ENCODE data around the gene HSD11B1.

Gene HSD11B1

GRCh38 chr1:209704584-209704983 lies at the start of gene HSD11B1:
HSD11B1 (plus strand) TSS chr1:209704846; CDS start chr1:209704943, 97 bp downstream.
- peak; percentile 92 for DNase-seq (ENCODE audit: low spot score)

DNA sequence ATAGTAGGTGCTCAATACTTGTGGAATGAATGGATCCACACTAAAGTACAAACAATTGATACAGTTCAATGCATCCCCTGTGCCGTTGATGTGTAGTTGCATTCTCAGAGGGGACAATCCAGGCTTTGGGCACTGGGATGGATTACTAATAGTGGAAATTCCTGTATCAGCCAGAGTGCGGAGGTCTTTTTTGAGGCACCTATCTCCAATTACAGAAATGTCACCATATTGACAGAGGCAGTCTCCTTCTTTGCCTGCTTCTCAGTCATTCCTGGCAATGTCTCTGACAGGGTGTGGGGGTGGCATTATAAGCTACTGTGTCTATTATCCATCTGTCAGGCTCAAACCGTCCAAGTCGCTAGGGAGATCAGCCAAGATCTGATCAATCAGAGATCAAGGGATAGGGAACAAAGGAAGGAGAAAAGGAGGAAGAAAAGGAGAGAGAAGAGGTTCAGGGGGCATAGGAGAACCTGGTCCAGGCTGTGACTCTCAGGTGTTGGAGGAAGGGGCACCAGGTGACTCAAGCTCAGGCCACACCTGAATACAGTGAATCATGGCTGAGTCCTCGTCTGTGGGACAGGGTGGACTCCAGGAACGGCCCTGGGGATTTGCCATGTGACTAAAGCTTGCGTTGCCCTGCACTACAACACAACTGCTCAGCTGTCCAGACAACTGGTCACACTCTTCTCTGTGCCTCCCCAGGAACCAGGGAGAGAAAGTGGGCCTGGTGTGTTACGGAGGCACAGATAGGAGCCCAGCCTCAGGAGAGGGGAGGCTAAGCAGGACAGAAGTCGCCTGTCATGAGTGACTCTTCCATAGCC lies 49.0 kb upstream of the HSD11B1 start:
- DNase-seq (ENCODE audit: low spot score), result no peak

GRCh38 chr1:209657140-209657879 lies 47.3 kb upstream of the HSD11B1 start:
- peak; percentile 84 for DNase-seq (ENCODE audit: low spot score)

DNA sequence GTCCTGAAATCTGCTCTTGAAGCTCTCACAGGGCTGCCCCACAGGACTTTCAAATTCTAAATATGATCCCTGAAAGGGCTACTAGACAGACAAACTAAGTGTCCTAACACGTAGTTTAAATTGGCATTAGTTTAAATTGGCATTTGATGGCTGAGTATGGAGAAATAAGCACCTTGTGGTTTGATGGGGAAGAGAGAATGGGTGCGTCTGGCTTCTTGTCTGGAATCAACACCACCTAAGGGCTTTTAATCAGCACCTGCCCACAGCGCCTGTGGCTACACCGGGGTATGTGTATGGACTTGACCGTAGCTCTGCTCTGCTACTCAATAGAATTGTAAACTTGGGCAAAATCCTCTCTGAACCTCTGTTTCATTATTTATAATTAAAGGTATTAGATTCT lies 46.7 kb upstream of the HSD11B1 start:
- no peak for DNase-seq (ENCODE audit: low spot score)

GRCh38 chr1:209659909-209660308 lies 44.7 kb upstream of the HSD11B1 start:
- DNase-seq (ENCODE audit: low spot score), result no peak

GRCh38 chr1:209661071-209661470 lies 43.6 kb upstream of the HSD11B1 start:
- DNase-seq (ENCODE audit: low spot score), result no peak

GRCh38 chr1:209662879-209663327 lies 41.7 kb upstream of the HSD11B1 start:
- no peak for DNase-seq (ENCODE audit: low spot score)

- no peak for DNase-seq (ENCODE audit: low spot score)
These were observed 37.5 kb upstream of the HSD11B1 start for GRCh38 chr1:209667103-209667502.

DNA sequence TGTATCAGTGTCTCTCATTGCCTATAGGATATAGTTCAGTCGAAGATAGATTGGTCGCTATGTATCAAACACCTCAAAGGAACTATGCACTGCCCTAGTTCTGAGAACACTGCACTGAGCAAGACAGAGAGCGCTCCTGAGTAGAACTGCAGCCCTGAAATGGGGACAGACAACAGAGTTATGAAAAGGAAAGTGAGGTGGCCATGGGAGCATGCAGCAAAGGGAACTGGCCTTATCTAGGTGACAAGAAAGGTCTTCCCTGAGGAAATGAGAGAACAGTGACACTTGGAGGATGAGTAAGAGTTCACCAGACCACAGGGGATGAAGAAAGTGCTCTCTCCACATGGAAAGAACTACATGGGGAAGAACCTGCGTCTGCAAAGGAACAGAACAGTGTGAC lies 36.9 kb upstream of the HSD11B1 start:
- no peak for DNase-seq (ENCODE audit: low spot score)

GRCh38 chr1:209670441-209671082 lies 34.1 kb upstream of the HSD11B1 start:
- DNase-seq (ENCODE audit: low spot score), result no peak

- no peak for DNase-seq (ENCODE audit: low spot score)
These were observed 31.7 kb upstream of the HSD11B1 start for GRCh38 chr1:209672705-209673630.

DNA sequence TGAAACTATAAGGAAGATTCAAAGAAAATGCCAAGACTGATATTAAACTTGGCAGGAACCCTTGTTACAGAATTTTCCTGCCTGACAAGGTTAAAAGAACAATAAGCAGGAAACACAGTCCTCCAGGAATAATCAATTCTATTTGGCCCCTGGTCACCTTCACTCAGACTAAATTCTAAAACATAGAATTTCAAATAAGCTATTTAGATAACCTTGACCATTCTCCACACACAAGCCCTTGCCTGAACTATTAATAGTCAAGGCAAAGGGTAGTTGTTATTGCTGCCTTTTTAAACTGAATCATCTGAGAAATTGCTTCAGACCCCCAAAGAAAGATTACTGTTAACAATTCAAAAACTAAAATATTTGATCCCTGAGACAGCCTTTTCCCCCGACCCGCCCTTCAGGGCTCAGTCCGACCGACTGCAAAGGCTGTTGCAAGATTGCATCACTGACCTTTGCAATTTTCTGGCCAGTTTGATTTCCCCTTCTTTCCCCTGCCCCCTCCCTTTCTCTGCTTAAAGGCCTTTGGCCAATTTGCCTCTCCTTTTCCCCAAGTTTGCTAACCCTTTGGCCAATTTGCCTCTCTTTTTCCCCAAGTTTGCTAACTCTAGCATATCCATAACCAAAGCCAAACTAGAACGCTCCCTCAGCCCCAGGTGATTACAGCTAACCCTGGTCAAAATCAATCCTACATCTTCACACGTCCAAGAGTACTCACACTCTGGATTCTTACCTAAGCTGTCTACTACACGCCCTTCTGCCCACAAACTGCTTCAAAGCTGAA lies 30.8 kb upstream of the HSD11B1 start:
- DNase-seq (ENCODE audit: low spot score), result no peak

GRCh38 chr1:209674957-209675564 lies 29.6 kb upstream of the HSD11B1 start, which contains the start of gene G0S2:
G0S2 (plus strand) TSS chr1:209675412; CDS start chr1:209675685, 273 bp downstream.
- peak; percentile 69 for DNase-seq (ENCODE audit: low spot score)

DNA sequence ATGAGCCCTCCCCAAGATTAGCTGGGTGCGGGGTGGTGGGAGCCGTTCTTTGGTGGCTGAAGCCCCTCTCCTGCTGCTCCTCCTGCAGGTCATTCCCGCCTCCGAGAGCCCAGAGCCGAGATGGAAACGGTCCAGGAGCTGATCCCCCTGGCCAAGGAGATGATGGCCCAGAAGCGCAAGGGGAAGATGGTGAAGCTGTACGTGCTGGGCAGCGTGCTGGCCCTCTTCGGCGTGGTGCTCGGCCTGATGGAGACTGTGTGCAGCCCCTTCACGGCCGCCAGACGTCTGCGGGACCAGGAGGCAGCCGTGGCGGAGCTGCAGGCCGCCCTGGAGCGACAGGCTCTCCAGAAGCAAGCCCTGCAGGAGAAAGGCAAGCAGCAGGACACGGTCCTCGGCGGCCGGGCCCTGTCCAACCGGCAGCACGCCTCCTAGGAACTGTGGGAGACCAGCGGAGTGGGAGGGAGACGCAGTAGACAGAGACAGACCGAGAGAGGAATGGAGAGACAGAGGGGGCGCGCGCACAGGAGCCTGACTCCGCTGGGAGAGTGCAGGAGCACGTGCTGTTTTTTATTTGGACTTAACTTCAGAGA lies 29.0 kb upstream of the HSD11B1 start:
- peak; percentile 58 for DNase-seq (ENCODE audit: low spot score)

GRCh38 chr1:209678981-209679539 lies 25.6 kb upstream of the HSD11B1 start:
- no peak for DNase-seq (ENCODE audit: low spot score)

GRCh38 chr1:209685821-209686220 lies 18.8 kb upstream of the HSD11B1 start:
- DNase-seq (ENCODE audit: low spot score), result no peak

GRCh38 chr1:209686322-209686721 lies 18.3 kb upstream of the HSD11B1 start:
- DNase-seq (ENCODE audit: low spot score), result no peak

GRCh38 chr1:209688746-209689234 lies 15.9 kb upstream of the HSD11B1 start:
- peak; percentile 30 for DNase-seq (ENCODE audit: low spot score)

DNA sequence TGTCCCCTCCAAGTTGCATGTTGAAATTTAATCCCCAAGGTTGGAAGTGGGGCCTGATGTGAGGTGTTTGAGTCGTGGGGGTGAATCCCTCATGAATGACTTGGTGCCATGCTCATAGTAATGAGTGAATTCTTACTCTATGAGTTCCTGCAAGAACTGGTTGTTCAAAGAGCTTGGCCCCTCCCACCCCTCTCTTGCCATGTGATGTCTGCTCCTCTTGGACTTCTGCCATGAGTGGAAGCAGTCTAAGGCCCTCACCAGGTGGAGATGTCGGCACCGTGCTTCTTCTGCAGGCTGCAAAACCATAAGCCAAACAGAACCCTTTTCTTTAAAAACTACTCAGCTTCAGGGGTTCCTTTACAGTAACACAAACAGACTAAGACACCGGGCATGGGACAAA lies 15.2 kb upstream of the HSD11B1 start:
- no peak for DNase-seq (ENCODE audit: low spot score)
